HAP-1 (cell line): Measurements from ENCODE around the gene NIP7.
"Not testable (repeated sequence)": the region's sequence is repeated elsewhere in the genome, so short reads cannot be mapped to it uniquely, and the experiment has no call there.

Experiments
- DNase-seq, 2 experiments: peaks; one replicate each; pipeline ENCODE4 v3.0.0-alpha.2; 2016 to 2020; ENCODE audit warnings: low spot score in 2 of 2
- H3K27me3 ChIP-seq: fragments of 250-450 bp; sonication (Bioruptor Pico); 2 replicates; pipeline ENCODE4 v1.5.1; 2020; ENCODE audit warnings: low read depth, mild to moderate bottlenecking, moderate library complexity
- H3K36me3 ChIP-seq: fragments of 250-450 bp; sonication (Bioruptor Pico); replicated peaks from 2 replicates; pipeline ENCODE4 v1.5.1; 2020; ENCODE audit warnings: mild to moderate bottlenecking
- H3K4me1 ChIP-seq: fragments of 250-450 bp; sonication (Bioruptor Pico); 2 replicates; pipeline ENCODE4 v1.5.1; 2020; ENCODE audit warnings: mild to moderate bottlenecking
- H3K4me3 ChIP-seq: fragments of 250-450 bp; sonication (Bioruptor Pico); 2 replicates; pipeline ENCODE4 v1.5.1; 2020; ENCODE audit warnings: mild to moderate bottlenecking, moderate library complexity
- H3K9me3 ChIP-seq: fragments of 250-450 bp; sonication (Bioruptor Pico); 2 replicates; pipeline ENCODE4 v1.5.1; 2020; ENCODE audit warnings: mild to moderate bottlenecking, moderate library complexity
- in situ Hi-C: fragments of 300-500 bp; cut with MboI; formaldehyde crosslinking; loops from 3 replicates; pipeline ENCODE4 v1.14.3; 2020; ENCODE audit warnings: low sequenced_read_pairs, inconsistent platforms, mixed read lengths

NIP7 gene

DNA sequence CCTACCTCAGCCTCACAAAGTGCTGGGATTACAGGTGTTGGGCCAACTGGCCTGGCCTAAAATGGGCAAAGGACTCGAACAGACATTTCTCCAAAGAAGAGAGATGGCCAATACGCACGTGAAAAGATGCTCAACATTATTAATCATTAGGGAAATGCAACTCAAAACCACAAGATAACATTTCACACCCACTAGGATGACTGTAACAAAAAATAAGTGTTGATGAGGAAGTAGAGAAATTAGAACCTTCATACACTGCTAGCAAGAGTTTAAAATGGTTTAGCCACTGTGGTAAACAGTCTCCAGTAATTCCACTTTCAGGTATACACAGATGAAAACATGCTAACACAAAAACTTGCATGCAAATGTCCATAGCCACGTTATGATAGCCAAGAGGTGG lies 6.4 kb downstream of the NIP7 start:
- peaks cover 1% of the 10 kb centered on the region; the same call in 1 of the 2 replicates for H3K4me1 ChIP-seq
- in situ Hi-C loops, result no loop called here
- no peak for DNase-seq
- no peaks in the 10 kb centered on the region for H3K9me3 ChIP-seq
- no peaks in the 10 kb centered on the region for H3K27me3 ChIP-seq
- H3K36me3 ChIP-seq, result peaks cover 38% of the 10 kb centered on the region
- H3K4me3 ChIP-seq, result no peak overlapping the region

DNA sequence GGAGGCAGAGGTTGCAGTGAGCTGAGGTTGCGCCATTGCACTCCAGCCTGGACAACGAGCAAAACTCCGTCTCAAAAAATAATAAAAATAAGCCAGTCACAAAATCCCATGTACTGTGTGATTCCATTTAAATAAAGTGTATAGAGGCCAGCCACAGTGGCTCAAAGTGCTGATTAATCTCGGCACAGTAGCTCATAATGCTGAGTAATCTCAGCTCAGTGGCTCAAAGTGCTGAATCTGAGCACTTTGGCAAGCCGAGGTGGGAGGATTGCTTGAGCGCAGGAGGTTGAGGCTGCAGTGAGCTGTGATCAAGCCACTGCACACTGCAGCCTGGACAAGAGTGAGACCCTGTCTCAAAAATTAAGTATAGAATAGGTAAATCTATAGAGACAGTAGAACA lies 7.1 kb downstream of the NIP7 start:
- no peak overlapping the region for H3K4me3 ChIP-seq
- in situ Hi-C loops, result no loop called here
- no peaks in the 10 kb centered on the region; the same call in 1 of the 2 replicates for H3K4me1 ChIP-seq
- H3K9me3 ChIP-seq, result no peaks in the 10 kb centered on the region
- H3K27me3 ChIP-seq, result no peaks in the 10 kb centered on the region
- no peak for DNase-seq
- peaks cover 30% of the 10 kb centered on the region for H3K36me3 ChIP-seq

DNA sequence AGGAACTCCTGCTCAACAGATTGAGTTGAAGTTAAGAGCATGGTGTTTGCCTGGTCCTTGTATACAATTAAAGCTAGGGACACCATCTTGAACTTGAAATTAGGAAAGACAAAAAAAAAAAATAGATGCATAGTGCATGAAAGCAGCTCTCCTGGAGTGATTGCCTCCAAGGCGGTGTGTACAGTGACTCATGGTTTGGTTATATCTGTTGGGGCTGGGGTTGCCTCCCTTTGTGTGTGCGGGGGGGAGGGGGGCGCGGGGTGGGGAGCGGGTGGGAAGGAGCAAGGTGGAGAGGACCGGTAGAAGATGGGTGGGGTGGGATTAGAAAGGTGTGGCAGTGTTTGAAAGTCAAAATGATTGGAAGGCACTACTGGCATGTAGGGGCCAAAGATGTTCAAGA lies 8.7 kb downstream of the NIP7 start:
- in situ Hi-C loops, result no loop called here
- peaks cover 15% of the 10 kb centered on the region for H3K36me3 ChIP-seq

DNA sequence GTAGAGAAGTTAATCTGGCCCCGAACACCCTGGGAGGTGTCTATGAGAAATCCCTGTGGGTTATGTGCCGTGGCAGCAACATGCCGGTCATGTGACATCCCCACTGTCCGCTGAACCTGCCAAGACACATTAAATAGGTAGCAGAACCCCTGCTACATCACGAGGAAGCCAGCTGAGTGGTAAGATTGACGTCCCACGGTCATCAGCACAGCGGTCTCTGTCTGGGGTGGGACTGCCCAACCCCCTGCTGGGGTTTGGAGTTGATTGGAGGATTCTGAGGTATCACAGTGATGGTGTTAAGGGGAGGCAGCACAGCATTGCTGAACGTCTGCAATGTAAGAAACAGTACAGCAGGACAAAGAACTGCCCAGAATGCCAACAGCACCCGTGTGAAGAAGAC lies 10.0 kb downstream of the NIP7 start:
- Histone ChIP-seq H3K4me3 (no peak overlapping the region), H3K4me1 (no peaks in the 10 kb centered on the region), H3K36me3 (peaks cover 6% of the 10 kb centered on the region), H3K27me3 (no peaks in the 10 kb centered on the region), H3K9me3 (no peaks in the 10 kb centered on the region)
- DNase-seq, result no peak
- in situ Hi-C loops, result no loop called here

More for the DNA sequence above, 8.7 kb downstream of the NIP7 start:
- Histone ChIP-seq H3K4me3 (no peak overlapping the region), H3K9me3 (no peaks in the 10 kb centered on the region), H3K27me3 (no peaks in the 10 kb centered on the region), H3K4me1 (no peaks in the 10 kb centered on the region)
- DNase-seq, result no peak

DNA sequence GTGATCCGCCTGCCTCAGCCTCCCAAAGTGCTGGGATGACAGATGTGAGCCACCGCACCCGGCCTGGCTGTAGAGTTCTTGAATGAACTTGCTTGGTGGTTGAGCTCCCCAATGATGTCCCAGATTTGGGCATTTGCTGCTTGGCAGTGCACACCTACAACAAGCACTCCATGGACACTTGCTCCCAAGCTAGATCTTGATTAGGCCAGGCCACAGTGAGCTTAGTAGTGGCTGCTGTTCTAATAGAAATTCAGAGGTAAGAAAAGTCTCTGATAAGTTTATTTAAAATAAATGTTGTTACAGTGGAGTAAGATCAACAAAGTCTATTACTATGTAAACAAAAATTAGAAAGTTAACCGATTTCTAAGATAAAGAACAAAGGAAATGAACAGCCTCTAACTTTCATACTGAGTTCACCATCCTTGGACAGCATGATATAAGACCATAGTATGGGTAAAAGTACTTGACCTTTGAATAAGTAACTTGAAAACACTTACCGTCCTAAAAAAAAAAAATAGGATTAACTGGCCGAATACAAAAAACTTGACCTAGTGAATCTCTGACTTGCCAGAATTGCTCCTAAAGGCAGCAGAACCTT lies 11.1 kb downstream of the NIP7 start:
- Histone ChIP-seq H3K27me3 (no peaks in the 10 kb centered on the region), H3K4me1 (no peaks in the 10 kb centered on the region), H3K4me3 (no peak overlapping the region), H3K36me3 (peaks cover 6% of the 10 kb centered on the region), H3K9me3 (no peaks in the 10 kb centered on the region)
- in situ Hi-C loops, result no loop called here
- DNase-seq, result no peak

DNA sequence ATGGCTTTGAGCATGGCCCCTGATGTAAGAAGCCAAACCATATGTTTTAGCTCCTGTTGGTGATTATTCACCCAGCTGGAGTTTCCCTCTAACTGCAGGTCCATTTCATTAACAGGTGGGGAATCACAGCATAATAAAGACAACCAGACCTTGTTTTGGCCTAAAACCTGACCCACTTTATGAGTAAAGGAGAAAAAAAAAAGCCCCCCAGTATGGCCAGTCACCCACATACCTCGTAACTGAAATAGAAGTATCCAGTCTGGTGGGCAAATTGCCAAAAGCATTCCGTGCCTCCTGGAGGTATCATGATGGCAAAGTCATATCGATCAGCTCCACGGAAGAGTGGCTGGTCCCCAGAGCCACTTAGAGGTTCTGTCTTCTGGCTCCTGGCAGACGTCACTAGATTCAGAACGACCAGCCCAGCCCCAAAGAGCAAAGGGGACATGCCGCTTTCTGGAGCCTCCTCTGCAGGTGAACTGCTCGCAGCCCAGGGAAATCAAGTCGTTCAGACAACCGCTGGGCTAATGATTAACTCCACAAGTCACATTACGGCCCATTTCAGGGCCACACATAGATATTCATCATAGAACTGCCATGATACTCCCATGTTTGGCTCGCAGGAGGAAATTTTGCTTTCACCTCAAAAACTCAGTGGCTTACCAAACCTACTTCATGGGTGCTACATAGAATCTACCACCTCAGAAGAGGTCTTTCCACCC lies 11.9 kb downstream of the NIP7 start, which contains the start of gene TMED6:
TMED6 (minus strand) TSS at position 478 of the 719 bp plus-strand sequence; CDS start at position 445, 33 bp downstream.
- Histone ChIP-seq H3K4me1 (no peaks in the 10 kb centered on the region), H3K27me3 (no peaks in the 10 kb centered on the region), H3K4me3 (no peak within 1 kb of the TSS), H3K9me3 (no peaks in the 10 kb centered on the region), H3K36me3 (peaks cover 5% of the 10 kb centered on the region)
- no peak for DNase-seq
- in situ Hi-C loops, result no loop called here

DNA sequence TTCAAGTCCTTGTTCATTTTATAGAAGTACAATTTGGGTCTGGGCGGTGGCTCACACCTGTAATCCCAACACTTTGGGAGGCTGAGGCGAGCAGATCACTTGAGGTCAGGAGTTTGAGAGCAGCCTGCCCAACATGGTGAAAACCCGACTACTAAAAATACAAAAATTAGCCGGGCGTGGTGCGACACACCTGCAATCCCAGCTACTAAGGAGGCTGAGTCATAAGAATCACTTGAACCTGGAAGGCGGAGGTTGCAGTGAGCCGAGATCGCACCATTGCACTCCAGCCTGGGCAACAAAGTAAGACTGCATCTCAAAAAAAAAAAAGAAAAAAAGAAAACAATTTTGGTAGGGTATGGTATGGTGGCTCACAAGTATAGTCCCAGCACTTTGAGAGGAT lies 20.5 kb downstream of the NIP7 start:
- in situ Hi-C loops, H3K9me3 ChIP-seq, H3K4me1 ChIP-seq, H3K27me3 ChIP-seq, H3K4me3 ChIP-seq, DNase-seq: not testable (repeated sequence)
- H3K36me3 ChIP-seq, result peaks cover 20% of the 10 kb centered on the region

DNA sequence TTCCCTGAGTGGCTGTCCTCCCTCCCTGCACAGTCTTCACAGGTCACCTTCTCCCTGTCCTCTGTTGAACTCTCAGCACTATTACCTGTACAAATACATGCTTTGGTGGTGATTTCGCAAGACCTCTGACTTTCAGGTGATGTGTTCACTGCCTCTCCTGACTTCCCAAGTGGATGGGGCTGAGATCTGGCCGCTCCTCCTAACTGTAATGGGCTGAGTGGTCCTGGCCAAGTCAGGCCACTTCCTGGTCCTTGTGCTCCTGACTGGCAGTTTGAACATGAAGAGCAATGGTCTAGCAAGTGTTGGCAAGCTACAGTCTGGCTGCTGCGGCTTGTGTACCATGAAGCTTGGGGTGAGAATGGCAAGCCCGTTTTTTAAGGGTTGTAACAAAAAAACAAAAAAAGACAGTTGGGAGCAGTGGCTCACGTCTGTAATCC lies 23.7 kb downstream of the NIP7 start:
- no peak overlapping the region for H3K4me3 ChIP-seq
- H3K9me3 ChIP-seq, result no peaks in the 10 kb centered on the region
- peaks cover 39% of the 10 kb centered on the region for H3K36me3 ChIP-seq
- DNase-seq, result no peak
- no peaks in the 10 kb centered on the region for H3K4me1 ChIP-seq
- in situ Hi-C loops, result no loop called here
- no peaks in the 10 kb centered on the region for H3K27me3 ChIP-seq

DNA sequence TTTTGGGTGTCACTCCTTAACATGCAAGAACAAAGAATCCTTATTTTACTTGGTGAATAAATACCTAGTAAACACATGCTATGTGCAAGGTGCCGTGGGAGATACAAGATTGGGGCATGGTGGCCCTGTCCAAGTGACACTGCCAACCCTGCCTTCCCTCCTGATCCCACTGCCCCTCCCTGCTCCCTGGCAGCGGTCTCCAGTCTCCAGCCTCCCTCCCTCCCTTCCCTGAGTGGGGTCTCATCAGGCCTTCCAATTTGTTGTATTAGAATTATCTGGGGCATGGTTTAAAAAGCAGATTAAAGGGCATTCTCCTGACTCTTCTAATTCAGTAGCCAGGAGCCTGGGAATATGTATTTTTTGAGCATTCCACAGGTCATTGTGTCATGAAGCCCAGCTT lies 24.5 kb downstream of the NIP7 start:
- Histone ChIP-seq H3K27me3 (no peaks in the 10 kb centered on the region), H3K9me3 (no peaks in the 10 kb centered on the region), H3K36me3 (peaks cover 44% of the 10 kb centered on the region), H3K4me1 (no peaks in the 10 kb centered on the region), H3K4me3 (no peak overlapping the region)
- in situ Hi-C loops, result no loop called here
- DNase-seq, result no peak

DNA sequence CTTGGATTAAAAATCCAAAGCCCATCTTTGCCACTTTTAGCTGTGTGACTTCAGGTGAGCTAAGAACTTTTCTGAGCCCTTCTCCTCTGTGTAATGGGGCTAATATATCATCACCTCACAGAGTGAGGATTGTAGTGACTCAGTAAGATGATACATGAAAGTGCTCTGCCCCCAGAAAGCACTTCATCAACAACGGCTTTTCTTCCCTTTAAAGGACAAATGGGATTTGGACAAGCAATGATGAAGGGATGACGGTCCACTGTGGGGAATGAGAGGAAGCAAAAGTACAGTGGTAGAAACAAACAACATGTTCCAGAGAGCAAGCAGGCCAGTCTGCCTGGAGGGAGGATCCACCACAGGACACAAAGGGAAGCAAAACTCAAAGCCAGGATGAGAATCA lies 26.3 kb downstream of the NIP7 start:
- no peaks in the 10 kb centered on the region for H3K27me3 ChIP-seq
- peaks cover 61% of the 10 kb centered on the region for H3K36me3 ChIP-seq
- H3K9me3 ChIP-seq, result no peaks in the 10 kb centered on the region
- DNase-seq, result no peak
- in situ Hi-C loops, result no loop called here
- no peaks in the 10 kb centered on the region for H3K4me1 ChIP-seq
- no peak overlapping the region for H3K4me3 ChIP-seq

DNA sequence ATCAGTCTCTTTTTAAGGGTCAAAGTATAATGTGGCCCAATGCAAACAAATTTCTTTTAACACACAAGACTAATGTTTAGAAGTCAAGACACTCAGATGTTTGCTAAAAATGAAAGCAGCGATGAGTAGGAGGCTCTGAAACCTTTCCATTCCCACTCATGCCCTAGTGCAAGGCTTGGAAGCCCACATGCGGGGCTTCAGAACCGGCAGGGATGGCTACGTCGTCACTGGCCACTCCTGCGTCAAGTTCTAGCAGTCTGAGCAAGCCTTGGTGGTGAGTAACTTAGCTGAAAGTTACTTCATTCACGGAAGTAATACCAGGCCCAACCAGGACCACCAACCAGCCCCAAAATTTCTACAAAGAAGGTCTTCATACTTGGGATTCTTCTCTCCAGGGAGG lies 26.9 kb downstream of the NIP7 start:
- no peaks in the 10 kb centered on the region for H3K9me3 ChIP-seq
- DNase-seq, result no peak
- H3K4me1 ChIP-seq, result no peaks in the 10 kb centered on the region
- H3K4me3 ChIP-seq, result no peak overlapping the region
- in situ Hi-C loops, result no loop called here
- H3K36me3 ChIP-seq, result peaks cover 64% of the 10 kb centered on the region
- no peaks in the 10 kb centered on the region for H3K27me3 ChIP-seq

DNA sequence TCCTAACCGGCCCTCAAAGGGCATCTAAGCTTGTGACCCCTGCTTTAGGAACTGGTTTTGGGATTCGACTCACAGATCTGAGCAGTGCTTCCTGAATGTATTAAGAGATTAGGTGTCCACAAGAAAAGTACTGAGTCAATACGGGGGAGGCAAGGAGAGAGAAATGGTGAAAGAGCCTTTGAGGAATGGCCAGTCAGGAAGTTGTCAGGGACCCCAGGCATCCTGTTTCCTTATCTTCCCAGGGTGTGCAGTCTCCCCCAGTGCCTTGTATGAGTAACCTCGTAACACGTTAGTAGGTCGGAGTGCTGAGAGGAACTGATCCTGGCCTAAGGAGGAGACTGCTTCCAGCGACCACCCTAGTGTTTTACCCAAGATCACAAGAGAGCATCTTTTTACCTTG lies 28.4 kb downstream of the NIP7 start:
- in situ Hi-C loops, result no loop called here
- no peaks in the 10 kb centered on the region for H3K27me3 ChIP-seq
- DNase-seq, result no peak
- H3K4me3 ChIP-seq, result no peak overlapping the region
- H3K9me3 ChIP-seq, result no peaks in the 10 kb centered on the region
- H3K4me1 ChIP-seq, result no peaks in the 10 kb centered on the region
- peaks cover 79% of the 10 kb centered on the region for H3K36me3 ChIP-seq

DNA sequence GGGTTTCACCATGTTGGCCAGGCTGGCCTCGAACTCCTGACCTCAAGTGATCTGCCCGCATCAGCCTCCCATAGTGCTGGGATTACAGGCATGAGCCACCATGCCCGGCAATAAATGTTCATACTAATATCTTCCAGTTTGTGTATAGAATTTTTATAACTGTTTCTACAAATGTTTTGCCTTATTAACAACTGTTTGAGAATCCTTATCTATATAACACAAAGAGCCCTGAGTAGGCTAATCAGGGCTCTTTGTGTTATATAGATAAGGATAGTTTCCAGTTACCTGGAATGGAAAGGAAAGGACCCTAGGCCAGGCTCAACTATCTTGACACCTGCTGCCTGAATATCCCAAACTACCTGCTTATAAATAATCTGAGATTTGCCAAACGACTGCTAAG lies 29.3 kb downstream of the NIP7 start:
- Histone ChIP-seq H3K9me3 (no peaks in the 10 kb centered on the region), H3K4me1 (no peaks in the 10 kb centered on the region), H3K4me3 (no peak overlapping the region), H3K27me3 (no peaks in the 10 kb centered on the region), H3K36me3 (peaks cover 86% of the 10 kb centered on the region)
- DNase-seq, result no peak
- in situ Hi-C loops, result no loop called here

DNA sequence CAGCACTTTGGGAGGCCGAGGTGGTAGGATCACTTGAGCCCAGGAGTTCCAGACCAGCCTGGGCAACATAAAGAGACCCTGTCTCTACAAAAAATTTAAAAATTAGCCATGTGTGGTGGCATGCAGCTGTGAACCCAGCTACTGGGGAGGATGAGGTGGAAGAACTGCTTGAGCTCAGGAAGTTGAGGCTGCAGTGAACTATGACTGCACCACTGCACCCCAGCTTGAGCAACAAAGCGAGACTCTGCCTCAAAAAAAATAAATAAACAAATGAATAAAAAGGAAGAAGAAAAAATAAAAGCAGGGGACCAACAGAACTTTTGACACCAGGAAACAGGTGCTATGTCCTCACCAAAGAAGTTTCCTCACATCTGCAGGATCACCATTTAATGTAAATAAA lies 32.0 kb downstream of the NIP7 start:
- Histone ChIP-seq H3K27me3 (no peaks in the 10 kb centered on the region), H3K4me3 (no peak overlapping the region), H3K9me3 (no peaks in the 10 kb centered on the region), H3K4me1 (no peaks in the 10 kb centered on the region), H3K36me3 (peaks cover 71% of the 10 kb centered on the region)
- in situ Hi-C loops, result no loop called here
- DNase-seq, result no peak
